NCI-H2029 treated with DMSO at 0.1 percent for 48 hours (cell line): ENCODE measurements around the gene NAT14.

Source experiments
- DNase-seq: peaks from one replicate; lab custom pipeline; 2025; lab: John Stamatoyannopoulos, UW

Gene NAT14

DNA sequence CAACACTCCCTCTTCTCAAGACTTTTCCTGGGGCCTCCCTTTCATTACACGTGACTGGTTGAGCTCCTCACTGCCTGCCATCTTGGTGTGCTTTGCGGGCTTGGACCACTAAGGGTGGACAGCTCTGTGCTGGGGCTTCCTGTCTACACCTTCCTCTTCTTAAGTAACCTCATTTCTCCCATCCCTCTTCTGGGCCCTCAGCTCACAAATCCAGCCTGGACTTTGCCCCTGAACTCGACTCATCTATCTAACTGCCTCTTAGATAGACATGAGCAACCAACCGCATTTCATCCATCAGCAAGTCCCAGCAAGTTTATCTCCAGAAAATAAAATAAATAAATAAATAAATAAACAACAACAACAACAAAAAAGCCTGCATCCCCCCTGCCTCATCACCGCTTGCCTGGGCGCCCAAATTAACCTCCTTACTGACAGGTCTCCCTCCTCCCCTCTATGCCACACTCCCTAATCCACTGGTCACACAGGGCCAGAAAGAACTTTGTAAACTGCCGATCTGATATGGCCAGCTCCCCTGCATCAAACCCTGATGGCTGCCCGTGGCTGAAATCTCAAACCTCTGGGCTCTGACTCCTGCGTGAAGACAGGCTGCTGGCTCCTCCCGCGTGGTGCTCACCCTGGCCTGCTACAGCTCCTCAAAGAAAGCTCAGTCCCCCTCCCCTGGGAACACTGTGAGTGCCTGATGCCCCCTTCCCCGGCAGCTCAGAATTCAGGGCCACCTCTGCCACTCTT, 31.3 kb upstream of the NAT14 start:
- no peak for DNase-seq

DNA sequence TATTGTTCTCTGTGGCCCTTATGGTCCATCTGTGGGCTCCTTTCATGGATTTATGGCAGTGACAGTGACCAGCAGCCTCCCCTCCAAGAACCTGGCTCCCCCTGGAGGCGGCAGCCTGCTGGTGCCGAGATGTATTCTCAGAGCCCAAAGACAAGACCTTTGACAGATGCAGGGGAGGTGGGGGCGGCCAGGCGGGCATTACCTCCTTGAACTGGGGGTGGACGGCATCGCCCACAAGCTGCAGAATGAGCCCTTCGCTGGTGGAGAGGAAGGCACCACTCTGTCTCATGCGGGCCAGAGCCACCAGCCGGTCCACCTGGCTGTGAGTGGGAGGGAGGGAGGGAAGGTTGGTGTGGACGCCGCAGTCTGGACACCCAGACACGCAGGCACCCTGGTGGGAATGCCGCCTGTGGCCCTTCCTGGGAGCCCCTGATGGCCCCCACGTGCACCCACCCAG, 30.2 kb upstream of the NAT14 start:
- no peak for DNase-seq

GRCh38 chr19:55455576-55456235, 29.3 kb upstream of the NAT14 start:
- no peak for DNase-seq

GRCh38 chr19:55456347-55456746, 28.6 kb upstream of the NAT14 start:
- DNase-seq, result no peak

- DNase-seq, result no peak
Measured at GRCh38 chr19:55457683-55458457, 27.1 kb upstream of the NAT14 start.

- DNase-seq, result no peak
Measured at GRCh38 chr19:55459551-55459949, 25.4 kb upstream of the NAT14 start.

DNA sequence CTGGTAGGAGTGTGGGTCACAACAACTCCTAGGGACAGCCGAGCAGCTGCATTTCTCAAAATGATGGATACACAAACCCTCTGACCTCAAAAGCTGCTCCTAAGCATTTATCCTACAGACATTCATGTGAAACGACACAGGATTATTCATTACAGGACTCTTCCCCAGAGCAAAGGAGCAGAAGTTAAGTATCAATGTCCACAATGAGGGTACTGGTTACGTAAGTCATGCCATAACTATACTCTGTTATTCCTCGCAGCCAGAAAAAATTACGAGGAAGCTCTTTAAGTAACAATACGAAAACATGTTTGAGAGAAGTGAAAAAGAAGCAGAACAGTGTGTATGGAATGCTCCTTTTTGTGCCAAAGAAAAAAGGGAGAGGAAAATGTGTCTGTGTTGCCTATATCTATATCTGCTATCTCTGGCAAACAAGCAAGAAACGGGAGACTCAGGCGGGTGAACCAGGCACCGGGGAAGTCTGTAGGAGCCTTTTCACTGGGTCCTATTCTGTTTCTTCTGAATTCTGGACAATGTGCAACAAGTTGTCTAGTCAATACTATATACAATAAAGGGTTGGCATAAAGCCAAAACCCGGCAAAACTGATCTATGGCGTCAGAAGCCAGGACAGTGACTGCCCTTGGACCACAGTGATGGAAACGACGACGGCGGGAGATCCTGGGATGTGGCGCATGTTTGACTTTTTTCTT, 24.9 kb upstream of the NAT14 start:
- DNase-seq, result no peak

DNA sequence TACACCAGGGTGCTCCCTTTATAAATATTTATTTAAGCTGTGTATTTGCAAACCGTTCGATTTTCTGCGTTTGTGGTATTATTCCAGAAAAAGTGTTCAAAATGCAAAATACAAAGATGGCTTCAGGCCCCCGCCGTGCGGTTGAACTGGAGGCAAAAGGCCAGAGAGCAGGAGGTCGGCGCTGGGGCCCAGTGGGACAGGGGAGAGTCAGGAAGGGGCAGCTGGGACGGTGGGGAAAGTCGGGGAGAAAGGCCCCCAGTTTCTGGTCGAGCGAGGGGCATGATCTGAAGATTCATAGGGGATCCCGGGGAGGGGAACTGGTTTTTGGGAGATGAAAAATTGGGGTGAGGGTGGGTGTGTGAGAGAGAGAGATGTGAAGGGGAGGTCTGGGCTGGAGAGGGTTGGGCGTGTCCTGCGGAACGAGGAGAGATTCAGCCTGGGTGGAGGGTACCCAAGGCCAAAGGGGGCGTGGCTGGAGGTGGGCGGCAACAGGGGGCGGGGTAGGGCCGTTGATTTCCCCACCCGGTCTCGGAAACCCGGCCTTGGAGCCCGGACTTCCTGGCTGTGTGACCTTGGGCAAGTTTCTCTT, 24.2 kb upstream of the NAT14 start:
- DNase-seq, result no peak

DNA sequence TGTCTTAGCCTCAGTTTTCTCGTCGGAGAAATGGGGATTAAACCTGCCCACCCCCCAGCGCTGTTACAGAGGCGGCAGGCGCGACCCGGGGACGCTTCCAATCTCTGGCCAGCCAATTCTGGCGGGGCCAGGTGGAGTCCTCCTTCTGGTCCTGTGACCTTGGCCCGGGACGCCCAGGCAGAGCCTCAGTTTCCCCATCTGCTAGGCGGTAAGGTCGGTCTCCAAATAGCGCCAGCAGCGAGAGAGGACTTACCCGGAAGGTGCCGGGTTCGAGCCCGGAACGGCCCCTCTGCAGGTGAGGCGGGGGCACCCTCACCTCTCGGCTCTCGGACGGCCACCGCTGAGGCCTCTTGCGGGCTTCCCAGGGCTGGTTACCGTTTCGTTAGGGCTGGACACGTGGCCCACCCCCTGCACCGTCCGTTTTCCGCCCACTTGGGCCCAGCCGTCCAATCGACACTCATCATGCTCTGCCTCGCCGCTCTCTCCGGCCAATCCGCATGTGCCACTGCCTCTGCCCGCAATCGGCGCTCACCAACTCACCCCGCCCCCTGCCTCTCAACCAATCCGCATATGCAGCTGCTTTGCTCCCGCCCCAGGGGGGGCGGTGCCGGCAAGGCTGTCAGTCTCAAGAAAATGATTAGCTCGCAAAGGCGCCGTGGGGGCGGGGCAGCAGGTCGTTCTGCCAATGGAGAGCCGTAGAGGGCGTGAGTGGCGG, 23.6 kb upstream of the NAT14 start, which contains the start of gene ISOC2:
Gene ISOC2, minus strand, starts transcription at position 384 of the 715 bp plus-strand sequence. CDS start 5,156 bp downstream, outside the sequence.
- peak; percentile 97 for DNase-seq

GRCh38 chr19:55461974-55462626, 22.9 kb upstream of the NAT14 start:
- DNase-seq, result no peak

DNA sequence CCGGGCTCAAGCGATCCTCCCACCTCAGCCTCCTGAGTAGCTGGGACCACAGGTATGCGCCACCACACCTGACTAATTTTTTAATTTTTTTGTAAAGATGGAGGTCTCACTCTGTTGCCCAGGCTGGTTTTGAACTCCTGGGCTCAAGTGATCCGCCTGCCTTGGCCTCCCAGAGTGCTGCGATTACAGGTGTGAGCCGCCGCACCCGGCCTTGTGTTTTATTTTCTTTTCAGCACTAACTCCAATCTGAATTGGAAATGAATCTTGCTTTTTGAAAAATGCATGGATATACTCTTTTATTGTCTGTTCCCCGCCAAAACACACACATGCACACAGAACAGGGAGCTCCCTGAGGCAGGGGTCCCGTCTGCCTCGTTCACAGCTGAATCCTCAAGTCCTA, 22.3 kb upstream of the NAT14 start:
- no peak for DNase-seq

GRCh38 chr19:55463583-55464031, 21.4 kb upstream of the NAT14 start:
- no peak for DNase-seq

DNA sequence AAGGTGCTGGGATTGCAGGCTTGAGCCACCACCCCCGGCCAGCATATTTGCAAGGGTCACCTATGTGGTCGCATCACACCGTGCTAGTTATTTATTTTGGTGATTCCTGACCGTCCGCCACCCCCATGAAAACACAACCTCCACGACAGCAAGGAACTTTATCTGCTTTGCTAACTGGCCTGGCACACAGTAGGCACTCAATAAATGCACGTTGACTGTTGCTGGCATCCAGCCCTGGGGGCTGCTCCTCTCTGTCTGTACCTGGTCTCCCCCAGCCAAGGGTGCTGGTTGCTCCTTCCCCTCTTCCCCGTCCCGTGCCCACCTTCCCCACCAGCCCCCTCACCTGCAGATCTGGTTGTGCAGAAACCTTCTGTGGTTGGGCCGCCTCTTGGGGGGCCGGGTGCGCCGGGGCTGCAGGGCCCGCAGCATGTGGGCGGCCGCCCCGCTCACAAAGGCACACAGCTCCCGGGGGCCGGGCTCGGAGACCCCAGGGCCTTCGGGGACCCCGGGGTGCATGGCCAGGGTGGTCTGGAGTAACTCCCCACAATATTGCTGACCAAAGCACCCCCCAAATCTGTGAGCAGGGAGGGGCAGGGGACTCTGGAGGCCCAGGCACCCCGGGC, 20.8 kb upstream of the NAT14 start:
- DNase-seq, result no peak

- no peak for DNase-seq
Measured at GRCh38 chr19:55464662-55465054, 20.3 kb upstream of the NAT14 start, which contains the start of gene C19orf85. C19orf85 (minus strand) TSS chr19:55464751; CDS start chr19:55464554, 197 bp downstream.

GRCh38 chr19:55465460-55466240, 19.3 kb upstream of the NAT14 start:
- DNase-seq, result no peak

DNA sequence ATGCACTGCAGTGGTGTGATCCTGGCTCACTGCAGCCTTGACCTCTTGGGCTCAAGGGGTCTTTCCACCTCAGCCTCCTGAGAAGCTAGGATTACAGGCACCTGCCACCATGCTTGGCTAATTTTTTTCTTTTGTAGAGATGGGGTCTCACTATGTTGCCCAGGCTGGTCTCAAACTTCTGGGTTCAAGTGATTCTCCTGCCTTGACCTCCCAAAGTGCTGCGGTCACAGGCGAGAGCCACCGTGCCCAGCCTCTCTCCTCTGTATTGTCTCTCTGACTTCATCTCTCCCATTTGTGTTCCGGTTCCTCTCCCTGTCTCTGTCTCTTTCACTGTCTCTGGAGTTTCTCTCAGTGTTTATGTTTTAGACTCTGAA, 18.8 kb upstream of the NAT14 start:
- DNase-seq, result no peak

DNA sequence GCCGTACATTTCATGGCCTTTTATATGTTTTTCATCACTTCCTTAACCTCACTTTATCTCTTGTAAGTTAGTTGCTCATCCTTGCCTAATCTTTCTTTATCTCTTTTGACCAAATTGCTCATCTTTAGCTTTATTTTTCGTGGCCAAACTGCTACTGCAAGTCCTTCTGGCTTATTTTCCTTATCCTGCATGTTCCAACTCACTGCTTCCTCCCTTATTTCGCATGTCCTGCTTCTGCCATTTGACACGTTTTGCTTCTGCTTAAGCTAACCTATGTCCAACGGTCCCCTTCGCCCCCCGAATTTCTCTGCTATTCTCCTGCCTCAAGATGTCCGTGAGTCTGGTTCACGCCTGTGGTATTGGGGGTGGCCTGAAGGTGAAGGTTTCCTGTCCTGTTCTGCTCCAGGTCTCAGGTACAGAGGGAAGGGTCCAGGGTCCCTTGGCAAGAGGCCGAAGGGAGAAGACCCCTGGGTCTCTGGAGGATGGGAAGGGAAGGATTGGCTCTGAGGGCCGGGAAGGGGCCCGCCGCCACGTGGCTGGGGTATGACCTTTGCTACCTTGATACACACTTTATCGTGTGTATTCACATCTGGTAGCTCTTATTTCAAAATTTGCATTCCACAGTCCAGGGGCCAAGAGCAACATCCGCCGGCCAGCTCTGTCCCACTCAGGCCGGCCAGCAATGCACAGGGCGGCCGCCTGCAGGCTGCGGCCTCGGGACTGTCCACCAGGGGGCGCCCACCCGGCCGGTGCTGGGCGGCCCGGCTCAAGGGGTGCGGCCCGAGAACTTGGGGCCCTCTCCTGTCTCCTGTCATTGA, 17.5 kb upstream of the NAT14 start:
- no peak for DNase-seq

DNA sequence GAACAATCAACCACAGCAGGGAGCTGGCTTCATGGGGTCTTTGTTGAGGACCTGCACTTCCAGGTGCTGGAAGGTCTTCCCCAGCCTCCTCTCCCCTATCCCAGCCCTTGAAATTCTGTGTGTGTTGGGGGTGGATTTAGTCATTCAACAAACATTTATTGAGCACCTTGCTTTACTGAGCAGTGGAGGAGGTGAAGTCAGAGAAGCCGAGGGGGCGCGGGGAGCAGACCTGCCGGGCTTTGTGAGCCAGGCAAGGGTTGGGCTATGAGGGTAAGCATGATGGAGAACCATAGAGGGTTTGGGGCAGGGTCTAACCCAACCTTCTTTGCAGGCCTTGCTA, 17.0 kb upstream of the NAT14 start:
- no peak for DNase-seq
